Activated CD8-positive, alpha-beta memory T cell treated with anti-CD3 and anti-CD28 coated beads, Interleukin-2, amount 50 U/mL, for 24 hours (primary cell): ENCODE results near the gene ARAP2.

Source experiments
- DNase-seq: peaks from one replicate; pipeline ENCODE4 v3.0.0-alpha.2; 2020; ENCODE audit errors: extremely low read depth

Gene ARAP2

GRCh38 chr4:36115312-36115711, 129.0 kb downstream of the ARAP2 start:
- no peak for DNase-seq

GRCh38 chr4:36111172-36111571, 133.1 kb downstream of the ARAP2 start:
- no peak for DNase-seq

- no peak for DNase-seq
These were observed 144.8 kb downstream of the ARAP2 start for GRCh38 chr4:36099509-36099908.

GRCh38 chr4:36094995-36095394, 149.3 kb downstream of the ARAP2 start:
- no peak for DNase-seq

GRCh38 chr4:36091997-36092396, 152.3 kb downstream of the ARAP2 start:
- DNase-seq, result no peak

GRCh38 chr4:36088542-36088941, 155.8 kb downstream of the ARAP2 start:
- no peak for DNase-seq

- no peak for DNase-seq
These were observed 158.0 kb downstream of the ARAP2 start for GRCh38 chr4:36086261-36086786.

- no peak for DNase-seq
These were observed 161.5 kb downstream of the ARAP2 start for GRCh38 chr4:36082817-36083216.

- no peak for DNase-seq
These were observed 163.1 kb downstream of the ARAP2 start for GRCh38 chr4:36081185-36081584.

GRCh38 chr4:36079666-36080065, 164.6 kb downstream of the ARAP2 start:
- DNase-seq, result no peak

- DNase-seq, result no peak
These were observed 166.0 kb downstream of the ARAP2 start for GRCh38 chr4:36078319-36078718.

- DNase-seq, result no peak
These were observed 171.8 kb downstream of the ARAP2 start for GRCh38 chr4:36072529-36072928.

GRCh38 chr4:36067116-36067515, 177.2 kb downstream of the ARAP2 start:
- DNase-seq, result no peak

- DNase-seq, result no peak
These were observed 178.9 kb downstream of the ARAP2 start for GRCh38 chr4:36065274-36065871.

- DNase-seq, result no peak
These were observed 180.2 kb downstream of the ARAP2 start for GRCh38 chr4:36064117-36064516.

GRCh38 chr4:36056136-36056535, 188.2 kb downstream of the ARAP2 start:
- DNase-seq, result no peak

- DNase-seq, result no peak
These were observed 189.5 kb downstream of the ARAP2 start for GRCh38 chr4:36054694-36055422.

GRCh38 chr4:36053930-36054329, 190.4 kb downstream of the ARAP2 start:
- DNase-seq, result no peak

GRCh38 chr4:36051634-36052033, 192.7 kb downstream of the ARAP2 start:
- DNase-seq, result no peak

- no peak for DNase-seq
These were observed 198.3 kb downstream of the ARAP2 start for GRCh38 chr4:36046026-36046425.

- no peak for DNase-seq
These were observed 200.4 kb downstream of the ARAP2 start for GRCh38 chr4:36043901-36044300.

- DNase-seq, result no peak
These were observed 201.1 kb downstream of the ARAP2 start for GRCh38 chr4:36043241-36043640.
